Measurements from ENCODE around the gene ANO1. TPM values are rescaled to one million over a fixed set of nuclear protein-coding genes. Genes with fewer than 3 reads are reported as not detected.

ANO1 gene
- total and polyA plus RNA-seq, 2 of the 8 experiments (the other 6 are each of a cell fraction or from before 2014, with no cell fraction given), result 4.7 to 5.0 TPM

- DNase-seq (ENCODE audit: low read depth in 1 of 2, low spot score in 2 of 2), result no peak
- no peak for FAIRE-seq
- Histone ChIP-seq H3K56ac (replicated peaks; ENCODE audit: insufficient read length, low read depth, low read length) (no peak overlapping the region), H2BK15ac (ENCODE audit: low read length) (no peak overlapping the region), H3K4me2 (ENCODE audit: insufficient read depth in 1 of 2, low read depth in 2 of 2, low read length in 2 of 2) (no peak overlapping the region), H3K27me3 (replicated peaks in 1 of 4; ENCODE audit: control insufficient read depth in 3 of 4, extremely low read depth in 1 of 4, insufficient read depth in 3 of 4, low read length in 3 of 4) (peaks cover 26 to 59% (median 48%) of the 10 kb centered on the region in 4 experiments), H3K9ac (replicated peaks in 1 of 4; ENCODE audit: extremely low read depth in 1 of 4, low read depth in 3 of 4, low read length in 3 of 4) (no peak overlapping the region), H4K5ac (ENCODE audit: insufficient read length, low read depth, low read length) (no peak overlapping the region), H3K14ac (ENCODE audit: insufficient read length) (no peak overlapping the region), H3K18ac (ENCODE audit: extremely low read depth, low read length) (no peak overlapping the region; the same call in 1 of the 2 replicates), H2BK12ac (ENCODE audit: low read depth, low read length) (no peak overlapping the region), H3K4me1 (replicated peaks in 1 of 4; ENCODE audit: control insufficient read depth in 3 of 4, insufficient read depth in 4 of 4, low read length in 3 of 4) (peaks cover 0 to 19% (median 6%) of the 10 kb centered on the region in 4 experiments; a peak in 6 of 7 replicates), H3K23me2 (ENCODE audit: low read depth, low read length) (peaks cover 3% of the 10 kb centered on the region; the same call in 1 of the 2 replicates), H3K9me3 (ENCODE audit: insufficient read depth in 2 of 2, low read depth in 1 of 2, low read length in 1 of 2) (no peaks in the 10 kb centered on the region), H2BK5ac (ENCODE audit: low read depth, low read length) (no peak overlapping the region), H3K27ac (ENCODE audit: low read depth, low read length) (no peak overlapping the region), H3K4ac (replicated peaks; ENCODE audit: insufficient read length, low read depth, low read length) (no peak overlapping the region), H2AFZ (ENCODE audit: low read length) (no peak overlapping the region), H4K91ac (replicated peaks; ENCODE audit: insufficient read length, low read length) (no peak overlapping the region), H2BK120ac (replicated peaks; ENCODE audit: low read depth, low read length) (no peak overlapping the region), H3K79me2 (ENCODE audit: control insufficient read depth in 1 of 2, insufficient read depth in 2 of 2, low read length in 2 of 2) (no peaks in the 10 kb centered on the region), H2BK20ac (ENCODE audit: low read length) (no peak overlapping the region; the same call in 1 of the 2 replicates), H3K4me3 (ENCODE audit: extremely low read depth in 1 of 4, insufficient read depth in 2 of 4, low read depth in 3 of 4, low read length in 4 of 4) (no peak overlapping the region), H4K8ac (ENCODE audit: extremely low read depth, insufficient read depth, low read length) (no peak overlapping the region), H3K79me1 (ENCODE audit: low read depth, low read length) (no peaks in the 10 kb centered on the region), H3K36me3 (ENCODE audit: control insufficient read depth in 2 of 4, insufficient read depth in 4 of 4, low read length in 3 of 4) (no peaks in the 10 kb centered on the region), H4K20me1 (replicated peaks in 1 of 2; ENCODE audit: control insufficient read depth in 1 of 2, insufficient read depth in 2 of 2, low read length in 2 of 2) (no peaks in the 10 kb centered on the region), H3K23ac (ENCODE audit: insufficient read length) (no peak overlapping the region), H2AK5ac (ENCODE audit: low read depth, low read length) (no peak overlapping the region)
- ChIA-PET POLR2A (ENCODE audit: partially characterized antibody) (no interaction called here), CTCF (ENCODE audit: partially characterized antibody) (interaction anchor here (0.7 to 2.7 kb wide), 22 partner anchors 11 to 196 kb away, joined by 3 to 21 read pairs (median 3); no protein-coding TSS in a partner anchor)
- WGBS, 2 experiments (ENCODE audit: extremely low coverage in 1 of 2, insufficient coverage in 1 of 2, insufficient read length in 1 of 2, insufficient replicate concordance in 2 of 2, low coverage in 1 of 2, low lambda C conversion rate in 2 of 2, missing lambda C conversion rate in 1 of 2), result 85% methylated on average over 5 of the region's 5 CpGs; no CpG with 5 or more reads in 1 of the 2 experiments
- TF ChIP-seq POLR2A (IDR thresholded peaks at IDR 0.05; ENCODE audit: control extremely low read depth in 1 of 2, low read depth in 2 of 2, low read length in 2 of 2), result no peak
- no peak for TF ChIP-seq NANOG (IDR thresholded peaks at IDR 0.05; ENCODE audit: insufficient read depth, low read depth, low read length, poor library complexity, severe bottlenecking)
- TF ChIP-seq BACH1 (IDR thresholded peaks at IDR 0.05; ENCODE audit: low read length), result no peak
- no peak for TF ChIP-seq HDAC2 (IDR thresholded peaks at IDR 0.05; ENCODE audit: borderline replicate concordance in 1 of 2, low read depth in 2 of 2, low read length in 2 of 2)
- no peak for TF ChIP-seq EZH2 (IDR thresholded peaks at IDR 0.05; ENCODE audit: low read depth, low read length, severe bottlenecking)
- no peak for TF ChIP-seq SP4 (IDR thresholded peaks at IDR 0.05; ENCODE audit: low read length)
- TF ChIP-seq TAF7 (optimal IDR thresholded peaks at IDR 0.05; ENCODE audit: borderline replicate concordance, low read depth, low read length), result no peak
- no peak for TF ChIP-seq BRCA1 (IDR thresholded peaks at IDR 0.05; ENCODE audit: low read depth, low read length)
- TF ChIP-seq POU5F1 (IDR thresholded peaks at IDR 0.05; ENCODE audit: low read depth, low read length), result no peak
- no peak for TF ChIP-seq E2F6 (IDR thresholded peaks at IDR 0.05)
- no peak for TF ChIP-seq RBBP5 (IDR thresholded peaks at IDR 0.05; ENCODE audit: borderline replicate concordance, low read depth, low read length)
- no peak for TF ChIP-seq ASH2L (IDR thresholded peaks at IDR 0.05; ENCODE audit: low read length)
- TF ChIP-seq GABPA (IDR thresholded peaks at IDR 0.05; ENCODE audit: borderline replicate concordance, insufficient read depth, low read length), result no peak
- no peak for TF ChIP-seq FOSL1 (IDR thresholded peaks at IDR 0.05; ENCODE audit: insufficient read depth, low read depth, low read length)
These were observed 1.6 kb downstream of the ANO1 start for GRCh38 chr11:70079691-70080090.
